HG02981 (cell line): Measurements from ENCODE around the gene SEZ6.

Experiments
- ATAC-seq: cut with Tn5 transposase; IDR thresholded peaks from one replicate; pipeline ENCODE4 v1.9.1; 2021; ENCODE audit warnings: mild to moderate bottlenecking, moderate library complexity; ENCODE audit not compliant: unreplicated experiment

The SEZ6 gene

GRCh38 chr17:28956861-28957260, 49.0 kb downstream of the SEZ6 start:
- ATAC-seq: no peak

GRCh38 chr17:28956112-28956511, 49.7 kb downstream of the SEZ6 start:
- ATAC-seq: no peak

DNA sequence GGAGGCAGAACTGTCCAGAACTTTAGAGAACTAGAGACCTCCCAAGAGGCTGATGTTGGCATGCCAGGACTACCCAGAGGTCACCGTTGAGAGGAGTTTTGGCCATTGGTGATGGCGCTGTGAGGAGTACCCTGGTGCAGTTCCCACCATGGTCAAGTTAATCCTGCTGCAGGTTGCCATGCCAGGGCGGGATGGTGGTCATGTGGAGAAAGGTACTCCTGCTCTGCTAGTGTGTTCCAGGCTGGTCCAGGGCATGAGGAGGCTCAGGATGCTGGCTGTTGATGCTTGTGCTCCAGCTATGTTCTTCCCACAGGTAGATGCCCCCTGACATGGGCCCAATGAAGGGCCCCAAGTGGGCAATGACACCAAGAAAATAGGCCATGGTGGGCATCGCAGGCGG, 50.4 kb downstream of the SEZ6 start:
- ATAC-seq: no peak

- ATAC-seq: no peak
These were observed 50.9 kb downstream of the SEZ6 start for GRCh38 chr17:28954886-28955285.

- ATAC-seq: no peak
These were observed 52.3 kb downstream of the SEZ6 start for GRCh38 chr17:28953444-28954118.

DNA sequence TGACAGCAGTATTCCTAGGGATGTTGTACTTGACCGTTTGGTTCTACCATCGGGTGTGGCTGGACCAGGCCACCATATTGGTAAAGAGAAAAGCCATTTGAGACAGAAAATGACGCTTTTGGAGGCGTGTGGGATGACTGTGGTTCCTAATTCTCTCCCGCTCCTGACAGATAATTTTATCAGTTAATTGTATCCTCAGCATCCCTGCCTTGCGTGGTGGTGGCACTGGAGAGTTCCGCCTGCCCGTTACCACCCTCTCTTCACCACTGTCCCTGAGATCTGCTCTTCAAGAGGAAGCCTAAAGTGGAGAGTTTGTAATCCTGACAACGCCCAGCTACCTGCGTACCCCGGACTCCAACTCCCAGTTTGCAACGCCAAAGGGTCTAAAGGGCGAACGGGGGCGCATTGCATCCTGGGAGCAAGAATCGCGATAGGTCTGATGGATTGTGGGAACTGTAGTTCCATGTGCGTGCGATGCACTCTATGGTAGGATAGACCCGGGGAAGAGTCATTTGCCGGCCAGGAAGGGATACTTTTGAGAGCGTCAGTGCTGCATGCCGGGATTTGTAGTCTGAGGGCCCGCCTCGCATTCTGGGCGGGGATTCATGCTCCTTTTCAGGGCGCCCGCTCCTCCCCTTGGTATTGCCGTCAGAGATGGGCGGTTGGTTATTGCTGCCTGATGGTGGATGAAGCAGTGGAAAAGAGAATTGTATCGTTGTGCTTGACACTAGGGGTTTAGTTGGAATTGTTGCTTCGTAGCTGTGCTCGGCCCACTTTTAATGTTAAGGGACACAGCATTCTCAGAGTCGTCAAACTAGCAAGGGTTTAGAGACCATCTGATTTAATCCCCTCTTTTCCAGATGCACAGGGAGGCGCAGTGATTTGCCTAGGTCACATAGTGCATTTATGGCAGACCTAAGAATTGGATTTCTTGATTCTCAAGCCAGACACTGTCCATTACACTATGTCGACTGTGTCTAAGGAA, 53.5 kb downstream of the SEZ6 start:
- ATAC-seq: peak; percentile 52

- ATAC-seq: peak; percentile 53
These were observed 54.3 kb downstream of the SEZ6 start, which contains the start of gene PHF12 for GRCh38 chr17:28951428-28951990. Gene PHF12, minus strand, starts transcription at chr17:28951518. Its CDS starts 558 bp downstream, at chr17:28950960.

DNA sequence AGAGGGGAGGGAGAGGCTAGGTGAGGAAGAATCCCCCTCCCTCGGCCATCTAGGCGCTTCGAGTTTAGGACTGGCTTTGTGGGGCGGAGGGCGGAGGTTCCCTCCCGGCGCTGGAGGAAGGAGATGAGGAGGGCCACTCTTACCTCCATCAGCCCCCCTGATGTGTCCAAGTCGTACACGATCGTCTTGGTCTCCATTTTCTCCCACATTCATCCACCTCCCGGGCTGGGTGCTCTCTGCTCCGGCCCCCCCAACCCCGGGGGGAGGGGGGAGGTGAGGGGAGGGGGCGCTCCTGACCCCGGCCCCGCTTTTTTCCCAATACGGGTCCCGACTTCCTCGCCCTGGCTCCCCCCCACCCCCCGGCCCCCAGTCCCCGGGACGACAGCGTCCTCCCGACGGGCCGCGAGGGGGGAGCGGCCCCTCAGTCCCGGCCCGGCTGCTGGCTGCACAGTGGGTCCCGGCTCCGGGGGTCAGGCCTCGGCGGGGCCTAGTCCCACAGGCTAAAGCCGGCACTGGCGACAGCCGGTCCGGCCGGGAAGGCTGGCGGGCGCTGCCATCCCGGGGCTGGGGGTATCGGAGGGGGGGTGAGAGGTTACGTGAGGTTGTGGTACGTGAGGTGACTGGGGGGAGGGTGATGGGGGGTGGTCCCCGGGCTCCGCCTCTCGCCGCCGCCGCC, 54.9 kb downstream of the SEZ6 start:
- ATAC-seq: no peak

GRCh38 chr17:28950017-28950751, 55.6 kb downstream of the SEZ6 start:
- ATAC-seq: no peak

DNA sequence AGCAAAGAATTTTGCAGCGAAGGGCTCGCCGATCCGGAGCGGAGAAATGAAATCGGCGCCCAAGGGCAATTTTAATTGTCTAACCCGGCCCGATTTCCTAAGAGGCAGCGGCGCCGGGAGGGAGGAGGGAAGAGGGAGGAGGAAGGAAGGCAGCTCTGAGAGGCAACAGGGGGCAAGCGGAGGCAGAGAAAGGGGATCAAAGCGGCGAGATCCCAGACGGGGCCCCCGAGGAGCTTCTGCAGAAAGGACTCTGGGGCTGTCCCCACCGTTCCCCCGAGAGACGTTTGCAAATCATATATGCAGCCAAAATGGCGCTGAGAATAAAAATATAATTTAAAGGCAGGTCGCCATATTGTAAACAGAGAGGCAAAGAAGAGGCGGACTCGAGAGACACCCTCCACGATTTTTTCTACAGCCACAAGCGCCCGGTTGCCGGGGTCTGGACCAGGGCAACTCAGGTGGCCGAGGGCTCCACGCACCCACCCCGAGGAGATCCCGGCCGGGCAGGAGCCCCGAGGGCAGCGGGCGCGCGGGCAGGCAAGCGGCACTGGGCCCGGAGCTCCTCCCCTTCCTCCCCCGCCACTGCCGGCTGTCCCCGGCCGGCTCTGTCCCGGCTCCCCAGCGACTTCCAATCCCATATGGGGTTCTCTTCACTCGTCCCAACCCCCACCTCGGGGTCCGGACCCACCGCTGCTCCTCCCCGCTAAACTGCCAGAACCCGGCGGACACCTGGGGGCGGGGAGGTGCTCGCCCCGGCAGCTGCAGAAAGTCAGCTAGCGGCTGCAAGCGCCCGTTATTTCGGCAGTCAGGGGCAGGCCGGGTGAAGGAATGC, 56.4 kb downstream of the SEZ6 start:
- no peak for ATAC-seq

DNA sequence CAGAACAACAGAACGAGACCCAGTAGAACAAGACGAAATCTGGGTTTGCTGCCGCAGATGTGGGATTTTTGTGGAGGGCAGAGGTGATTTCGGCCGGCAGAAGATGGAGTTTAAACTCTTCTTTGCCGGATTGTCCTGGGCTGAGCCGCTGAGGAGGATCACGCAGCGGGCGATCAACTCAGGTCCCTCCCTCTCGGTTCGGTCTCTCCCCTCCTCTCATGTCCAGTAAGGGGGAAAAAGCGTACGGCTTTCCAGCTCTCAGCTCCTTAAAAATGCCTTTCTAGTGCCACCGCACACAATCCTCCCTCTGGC, 57.0 kb downstream of the SEZ6 start:
- ATAC-seq: no peak

GRCh38 chr17:28948342-28948741, 57.5 kb downstream of the SEZ6 start:
- no peak for ATAC-seq

DNA sequence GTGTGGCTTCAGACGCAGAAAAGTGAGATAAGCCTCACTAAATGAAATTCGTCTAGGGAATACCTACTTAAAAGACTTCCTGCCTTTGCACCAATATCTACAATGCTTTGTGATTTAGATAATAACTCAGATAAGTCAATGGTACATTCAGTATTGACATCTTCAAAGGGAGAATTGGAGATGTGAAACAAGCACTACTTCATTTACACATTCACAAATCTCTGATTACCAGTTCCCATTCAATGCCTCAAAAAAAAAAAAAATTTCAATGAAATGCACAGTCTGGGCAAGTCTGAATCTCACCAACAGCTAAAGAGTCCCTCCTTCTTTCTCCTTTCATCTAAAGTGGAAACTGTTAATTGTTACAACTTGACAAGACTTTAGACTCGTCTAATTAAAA, 58.2 kb downstream of the SEZ6 start:
- no peak for ATAC-seq

- ATAC-seq: no peak
These were observed 59.6 kb downstream of the SEZ6 start for GRCh38 chr17:28946239-28946638.

- ATAC-seq: no peak
These were observed 60.7 kb downstream of the SEZ6 start for GRCh38 chr17:28944862-28945741.

GRCh38 chr17:28944343-28944742, 61.5 kb downstream of the SEZ6 start:
- ATAC-seq: no peak

GRCh38 chr17:28942925-28943324, 62.9 kb downstream of the SEZ6 start:
- no peak for ATAC-seq

GRCh38 chr17:28941251-28941650, 64.6 kb downstream of the SEZ6 start:
- no peak for ATAC-seq

DNA sequence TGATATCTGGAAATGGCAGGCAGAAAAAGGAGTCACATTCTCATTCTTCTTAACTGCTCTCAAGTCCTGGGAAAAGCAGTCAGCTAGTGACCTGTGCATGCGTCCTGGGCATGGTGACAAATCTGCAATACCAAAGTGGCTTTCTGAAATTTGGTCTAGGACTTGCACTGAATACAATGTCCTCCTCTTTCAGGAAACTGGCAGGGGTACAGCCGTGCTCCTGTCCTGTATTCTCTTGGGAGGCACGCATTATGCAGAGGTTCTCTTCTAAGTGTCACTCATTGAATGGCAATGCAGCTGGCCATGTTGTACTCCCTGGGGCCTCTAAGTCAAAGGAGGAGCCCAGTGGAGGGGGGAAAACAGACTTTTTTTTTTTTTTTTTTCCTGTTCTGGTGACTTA, 65.2 kb downstream of the SEZ6 start:
- no peak for ATAC-seq
